ENCODE results near the gene RIMKLA.

RIMKLA gene

GRCh38 chr1:42372796-42373195 is 7.8 kb upstream of the RIMKLA start:
- DNase-seq (ENCODE audit: low read depth, low spot score) = no peak

DNA sequence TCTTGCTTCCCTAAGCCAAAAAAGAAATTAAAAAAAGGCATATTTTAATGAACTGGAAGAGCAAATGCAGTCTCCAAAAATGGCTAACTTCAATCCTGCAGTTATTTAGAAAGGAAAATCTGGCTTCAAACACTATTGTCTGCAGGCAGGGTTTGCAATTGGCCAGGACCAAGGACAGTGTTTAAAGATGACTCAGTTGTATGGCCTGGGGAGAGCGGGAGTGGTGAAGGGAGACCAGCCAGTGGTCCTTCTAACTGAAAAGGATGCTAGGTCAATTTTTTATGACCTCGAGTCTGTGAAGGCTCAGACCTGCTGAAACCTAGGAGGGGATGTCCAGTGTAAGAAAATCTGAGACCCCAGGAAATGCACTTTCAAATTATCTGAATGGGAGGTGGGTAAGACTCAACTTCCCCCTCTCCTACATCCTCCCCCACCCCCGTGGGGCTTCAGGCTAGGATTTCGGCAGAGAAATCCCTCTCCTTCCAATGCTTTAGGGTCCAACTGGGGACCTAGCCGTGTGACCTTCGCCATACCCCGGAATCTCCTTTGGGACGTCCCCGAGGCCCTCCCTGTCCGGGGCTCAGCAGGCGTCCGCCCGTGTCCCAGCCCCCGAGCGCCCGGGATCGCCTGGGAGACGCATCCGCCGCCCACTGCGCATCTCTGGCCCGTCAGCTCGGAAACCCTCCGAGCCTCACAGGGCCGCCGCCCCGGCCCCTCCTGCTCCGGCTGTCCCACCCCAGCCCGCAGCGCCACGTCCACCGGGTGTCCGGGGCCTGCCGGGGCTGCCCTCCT is 602 bp upstream of the RIMKLA start:
- DNase-seq (ENCODE audit: low read depth, low spot score) = peak; percentile 55

DNA sequence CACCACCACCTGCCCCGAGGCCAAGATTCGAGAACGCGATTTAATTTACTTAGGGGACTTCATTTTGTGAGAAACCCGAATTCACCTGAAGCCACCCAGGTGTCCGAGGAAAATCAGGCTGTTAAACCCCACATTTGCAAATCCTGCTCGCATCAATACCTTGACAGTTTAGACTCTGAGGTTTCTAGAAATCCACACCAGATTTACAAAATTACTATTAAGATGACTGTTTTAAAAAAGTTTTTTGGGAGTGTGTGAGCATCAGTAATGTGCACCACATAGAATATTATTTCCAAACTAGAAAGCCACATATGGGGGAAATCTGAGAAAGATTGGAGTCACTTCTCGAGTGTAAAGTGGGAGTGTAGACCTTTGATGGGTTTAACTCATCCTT is 685 bp downstream of the RIMKLA start:
- DNase-seq (ENCODE audit: low read depth, low spot score) = no peak

- peak; percentile 5 for DNase-seq (ENCODE audit: low read depth, low spot score)
Observed at GRCh38 chr1:42385283-42385682, 4.7 kb downstream of the RIMKLA start.

- no peak for DNase-seq (ENCODE audit: low read depth, low spot score)
Observed at GRCh38 chr1:42386051-42386450, 5.5 kb downstream of the RIMKLA start.

- no peak for DNase-seq (ENCODE audit: low read depth, low spot score)
Observed at GRCh38 chr1:42392255-42392654, 11.7 kb downstream of the RIMKLA start.

DNA sequence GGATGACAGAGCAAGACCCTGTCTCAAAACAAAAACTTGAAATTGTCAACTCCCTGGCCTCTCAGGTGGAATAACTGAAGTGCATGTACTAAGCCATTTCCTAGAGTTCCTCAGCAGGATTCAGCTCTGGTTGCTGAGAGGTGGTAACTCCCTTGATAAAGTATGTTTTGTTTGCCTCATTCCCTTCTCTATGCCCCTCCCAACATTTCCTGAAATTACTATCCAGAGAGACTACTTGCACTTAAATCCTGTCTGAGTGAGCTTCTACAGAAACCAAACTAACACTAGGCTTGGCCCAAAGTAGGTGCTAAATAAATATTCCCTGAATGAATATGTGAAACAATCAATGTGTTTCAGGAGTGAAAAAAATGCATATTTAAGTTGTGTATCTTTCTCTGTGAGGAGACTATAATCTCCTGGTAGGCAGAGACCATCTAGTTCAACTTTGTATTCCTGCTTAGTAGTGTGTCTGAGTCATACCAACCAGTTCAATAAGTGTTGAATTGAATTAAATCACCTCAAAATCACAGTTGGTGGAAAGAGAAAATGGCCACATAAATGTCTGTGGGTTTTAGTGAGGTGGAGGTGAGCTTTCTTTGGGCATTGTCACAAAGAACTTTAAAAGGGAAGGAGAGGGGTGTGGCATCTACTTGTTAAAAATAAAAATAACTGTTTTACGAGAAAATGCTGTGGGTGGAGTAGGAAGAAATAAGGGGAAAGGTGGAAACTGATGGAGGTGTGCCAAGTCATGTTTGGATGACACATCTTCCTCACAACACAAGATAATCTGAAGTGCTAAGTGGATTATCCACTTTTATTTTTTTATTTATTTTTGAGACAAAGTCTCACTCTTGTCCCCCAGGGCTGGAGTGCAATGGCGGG is 12.6 kb downstream of the RIMKLA start:
- no peak for DNase-seq (ENCODE audit: low read depth, low spot score)

DNA sequence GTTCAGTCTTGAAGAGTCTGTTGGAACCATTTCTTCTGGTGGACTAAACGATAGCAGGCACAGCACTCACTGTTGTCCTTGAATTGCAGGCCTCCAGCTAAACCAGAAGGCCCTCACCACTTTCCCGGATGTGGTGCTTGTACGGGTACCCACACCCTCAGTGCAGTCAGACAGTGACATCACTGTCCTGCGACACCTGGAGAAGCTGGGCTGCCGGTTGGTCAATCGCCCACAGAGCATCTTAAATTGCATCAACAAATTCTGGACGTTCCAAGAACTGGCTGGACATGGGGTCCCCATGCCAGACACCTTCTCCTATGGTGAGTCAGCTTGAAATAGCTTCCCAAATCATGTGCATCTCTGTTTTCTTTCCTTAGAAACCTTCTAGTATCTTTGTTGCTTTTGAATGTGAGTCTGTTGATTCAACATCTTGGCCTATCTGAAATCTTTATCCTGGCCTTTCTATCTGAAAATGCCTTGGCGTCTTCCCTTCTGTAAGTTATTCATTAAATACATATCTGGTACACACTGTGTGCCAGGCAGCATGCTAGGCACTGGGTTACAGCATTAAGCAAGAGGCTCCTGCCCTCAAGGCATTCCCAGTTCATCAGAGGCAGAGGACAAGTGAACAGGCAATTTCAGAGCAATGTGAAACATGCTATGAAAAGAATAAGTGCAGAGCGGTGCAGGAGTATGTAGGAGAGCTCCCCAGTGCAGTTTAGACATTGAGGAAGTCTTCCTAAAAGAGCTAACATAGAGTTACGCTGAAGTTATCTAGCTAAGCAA is 18.9 kb downstream of the RIMKLA start:
- no peak for DNase-seq (ENCODE audit: low read depth, low spot score)

GRCh38 chr1:42403880-42404400 is 23.3 kb downstream of the RIMKLA start:
- no peak for DNase-seq (ENCODE audit: low read depth, low spot score)

DNA sequence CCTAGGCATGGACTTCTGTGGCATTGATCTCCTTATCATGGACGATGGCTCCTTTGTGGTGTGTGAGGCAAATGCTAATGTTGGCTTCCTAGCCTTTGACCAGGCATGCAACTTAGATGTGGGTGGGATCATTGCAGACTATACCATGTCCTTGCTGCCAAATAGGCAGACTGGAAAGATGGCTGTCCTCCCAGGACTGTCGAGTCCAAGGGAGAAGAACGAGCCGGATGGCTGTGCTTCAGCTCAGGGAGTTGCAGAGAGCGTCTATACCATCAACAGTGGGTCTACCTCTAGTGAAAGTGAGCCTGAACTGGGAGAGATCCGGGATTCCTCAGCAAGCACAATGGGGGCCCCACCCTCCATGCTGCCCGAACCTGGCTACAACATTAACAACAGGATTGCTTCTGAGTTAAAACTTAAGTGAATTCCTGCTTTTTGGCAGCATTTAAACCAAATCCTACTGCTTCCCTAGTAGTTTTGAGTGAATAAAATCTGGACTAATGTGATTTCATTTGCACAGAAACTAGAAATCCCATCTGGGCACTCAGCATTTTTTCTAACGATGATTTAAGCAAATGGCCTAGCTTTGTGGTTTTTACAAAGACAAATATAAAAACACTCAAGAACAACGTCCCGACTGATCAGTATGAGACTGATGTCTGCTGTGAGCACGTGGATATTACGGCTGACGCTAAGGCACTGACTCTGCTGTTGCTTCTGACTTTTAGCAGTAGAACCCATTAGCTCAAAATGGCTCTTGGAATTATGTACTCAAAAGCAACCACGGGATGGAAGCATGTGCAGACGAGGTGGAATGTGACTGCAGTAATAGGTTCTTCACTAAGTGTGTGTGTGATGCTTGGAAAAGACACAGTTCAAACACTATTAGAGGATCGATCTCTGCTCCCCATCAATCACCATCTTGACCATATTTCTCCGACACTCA is 34.2 kb downstream of the RIMKLA start:
- no peak for DNase-seq (ENCODE audit: low read depth, low spot score)

- no peak for DNase-seq (ENCODE audit: low read depth, low spot score)
Observed at GRCh38 chr1:42417166-42417565, 36.6 kb downstream of the RIMKLA start.

GRCh38 chr1:42418516-42418915 is 37.9 kb downstream of the RIMKLA start:
- no peak for DNase-seq (ENCODE audit: low read depth, low spot score)

DNA sequence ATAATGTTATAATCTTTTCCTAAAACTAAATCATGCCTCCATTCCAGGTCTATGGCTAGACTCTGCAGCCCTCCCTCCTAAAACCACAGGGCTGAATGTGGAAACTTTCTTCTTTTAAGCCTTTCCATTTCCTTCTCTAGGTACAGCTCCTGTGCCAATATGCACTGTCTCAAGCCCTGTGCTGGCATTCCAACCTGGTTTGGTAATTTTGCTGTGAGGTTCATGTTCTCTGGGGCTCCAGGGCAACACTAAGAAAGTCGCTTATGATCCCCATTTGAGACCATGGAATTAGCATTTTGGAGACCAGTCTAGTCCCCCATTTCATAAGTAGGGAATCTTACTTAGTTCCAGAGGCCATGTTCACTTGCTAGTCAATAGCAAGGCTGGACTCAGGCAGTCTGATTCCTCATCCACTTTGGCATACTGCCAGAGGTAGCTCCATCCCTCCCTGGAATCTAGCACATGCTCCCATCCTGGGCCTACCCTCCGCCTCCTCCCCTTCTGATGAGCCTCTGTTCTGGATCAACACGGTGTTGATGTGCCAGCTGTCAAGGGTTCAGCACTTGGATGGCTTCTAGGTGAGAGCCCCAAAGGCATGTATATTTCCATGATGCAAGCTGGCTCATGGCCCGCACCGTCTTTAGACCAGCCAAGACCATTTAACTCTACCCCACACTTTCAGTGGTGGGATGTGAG is 38.7 kb downstream of the RIMKLA start:
- peak; percentile 56 for DNase-seq (ENCODE audit: low read depth, low spot score)

- no peak for DNase-seq (ENCODE audit: low read depth, low spot score)
Observed at GRCh38 chr1:42420121-42420520, 39.5 kb downstream of the RIMKLA start.

DNA sequence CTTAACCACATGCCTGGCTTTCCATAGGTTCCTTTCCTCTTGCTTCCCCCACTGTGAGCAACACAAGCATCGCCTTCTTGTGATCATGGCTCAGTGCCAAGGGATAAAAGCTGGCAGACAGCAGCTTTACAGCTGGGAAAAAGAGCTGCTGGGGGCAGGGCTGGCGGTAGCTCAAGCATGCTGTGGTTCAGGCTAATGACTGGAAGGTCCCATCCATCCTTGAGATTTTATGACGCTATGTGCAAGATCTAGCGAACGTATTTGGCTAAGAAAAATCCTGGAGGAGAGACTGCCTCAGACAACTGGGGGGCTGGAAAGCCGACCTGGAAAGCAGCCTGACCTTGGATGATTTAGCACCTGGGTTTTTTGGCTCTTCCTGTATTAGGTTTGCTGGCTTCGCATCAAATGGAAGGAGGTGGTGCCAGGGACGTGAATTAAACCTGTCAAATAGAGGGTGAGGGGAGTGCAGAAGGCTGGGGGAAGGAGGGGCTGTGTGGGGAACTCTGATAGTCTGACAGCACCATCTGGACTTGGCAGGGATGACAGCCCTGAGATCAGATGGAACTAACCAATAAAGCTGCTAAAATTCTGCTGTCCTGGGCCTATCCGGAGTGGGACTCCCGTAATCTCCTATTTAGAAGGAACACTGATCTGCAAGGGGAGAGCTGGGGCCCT is 40.5 kb downstream of the RIMKLA start:
- peak; percentile 96 for DNase-seq (ENCODE audit: low read depth, low spot score)

- no peak for DNase-seq (ENCODE audit: low read depth, low spot score)
Observed at GRCh38 chr1:42422737-42423136, 42.1 kb downstream of the RIMKLA start.

GRCh38 chr1:42423681-42424080 is 43.1 kb downstream of the RIMKLA start:
- no peak for DNase-seq (ENCODE audit: low read depth, low spot score)

- no peak for DNase-seq (ENCODE audit: low read depth, low spot score)
Observed at GRCh38 chr1:42424201-42424600, 43.6 kb downstream of the RIMKLA start.

DNA sequence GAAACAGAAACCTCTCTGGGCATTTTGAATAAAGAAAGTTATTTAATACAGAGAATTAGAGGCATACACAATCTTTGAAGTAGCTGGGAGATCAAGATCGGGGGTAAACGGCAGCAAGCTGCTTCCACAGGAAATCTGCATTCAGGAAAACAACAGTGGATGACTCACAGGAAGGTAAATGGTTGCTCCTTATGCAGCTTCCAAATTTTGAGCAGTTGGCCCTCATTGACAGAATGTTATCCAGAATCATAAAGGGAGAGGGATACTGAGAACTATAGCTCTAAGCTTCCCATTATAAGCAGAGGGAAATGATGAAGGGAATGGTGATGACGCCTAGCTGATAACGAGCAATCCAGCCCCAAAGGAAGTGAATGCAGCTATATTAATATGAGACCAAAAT is 46.6 kb downstream of the RIMKLA start:
- DNase-seq (ENCODE audit: low read depth, low spot score) = no peak

- DNase-seq (ENCODE audit: low read depth, low spot score) = no peak
Observed at GRCh38 chr1:42429603-42430002, 49.0 kb downstream of the RIMKLA start.
